GM18519 (cell line): ENCODE measurements around the gene FA2H.
"Not testable (repeated sequence)": the region's sequence is repeated elsewhere in the genome, so short reads cannot be mapped to it uniquely, and the experiment has no call there.

Source experiments
- ATAC-seq: cut with Tn5 transposase; IDR thresholded peaks from one replicate; pipeline ENCODE4 v1.9.1; 2021; ENCODE audit warnings: mild to moderate bottlenecking, moderate library complexity; ENCODE audit not compliant: unreplicated experiment, low FRiP score

Gene FA2H

GRCh38 chr16:74774223-74775139, at the start of gene FA2H:
Gene FA2H (minus strand): TSS chr16:74774820. CDS start chr16:74774755, 65 bp downstream.
- peak; percentile 64 for ATAC-seq

- no peak for ATAC-seq
Measured at GRCh38 chr16:74817851-74818250, 43.2 kb upstream of the FA2H start.

GRCh38 chr16:74813109-74813641, 38.6 kb upstream of the FA2H start:
- ATAC-seq = peak; percentile 84

- no peak for ATAC-seq
Measured at GRCh38 chr16:74811911-74812310, 37.3 kb upstream of the FA2H start.

DNA sequence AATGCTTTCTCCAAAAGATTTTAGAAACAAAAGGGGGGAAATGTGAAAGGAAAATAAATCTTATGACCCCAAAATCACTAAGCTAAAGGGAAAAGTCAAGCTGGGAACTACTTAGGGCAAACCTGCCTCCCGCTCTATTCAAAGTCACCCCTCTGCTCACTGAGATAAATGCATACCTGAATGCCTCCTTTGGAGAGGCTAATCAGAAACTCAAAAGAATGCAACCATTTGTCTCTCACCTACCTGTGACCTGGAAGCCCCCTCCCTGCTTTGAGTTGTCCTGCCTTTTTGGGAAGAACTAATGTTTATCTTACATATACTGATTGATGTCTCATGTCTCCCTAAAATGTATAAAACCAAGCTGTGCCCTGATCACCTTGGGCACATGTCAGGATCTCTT, 36.6 kb upstream of the FA2H start:
- ATAC-seq = not testable (repeated sequence)

DNA sequence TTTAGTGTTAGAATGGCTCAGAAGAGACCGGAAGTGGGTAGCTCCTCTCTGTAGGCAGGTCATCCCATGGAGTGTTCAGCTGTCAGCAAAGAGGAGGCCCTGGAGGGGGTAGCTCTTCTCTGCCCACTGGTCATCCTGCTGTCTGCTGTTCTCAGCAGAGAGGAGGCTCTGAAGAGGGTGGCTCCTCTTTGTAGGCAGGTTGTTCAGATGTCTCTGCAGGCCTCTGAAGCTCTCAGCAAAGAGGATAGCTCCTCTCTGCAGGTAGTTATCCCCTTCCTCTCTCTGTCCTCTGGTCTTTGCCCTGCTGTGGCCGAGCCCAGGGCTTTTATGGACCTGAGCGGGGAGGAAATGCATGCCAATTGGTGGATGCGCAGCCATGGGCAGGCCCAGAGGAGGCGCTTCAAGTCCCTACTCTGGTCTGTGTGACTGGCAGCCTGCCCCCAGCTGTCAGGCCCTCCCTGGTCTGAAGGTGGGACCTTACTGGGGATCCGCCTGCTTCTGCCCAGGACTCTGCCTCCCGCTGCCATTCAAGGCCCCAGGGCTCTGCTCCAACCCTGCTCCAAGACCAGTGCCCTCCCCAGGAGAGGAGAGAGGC, 32.5 kb upstream of the FA2H start:
- no peak for ATAC-seq

GRCh38 chr16:74800216-74800871, 25.7 kb upstream of the FA2H start:
- ATAC-seq = no peak

DNA sequence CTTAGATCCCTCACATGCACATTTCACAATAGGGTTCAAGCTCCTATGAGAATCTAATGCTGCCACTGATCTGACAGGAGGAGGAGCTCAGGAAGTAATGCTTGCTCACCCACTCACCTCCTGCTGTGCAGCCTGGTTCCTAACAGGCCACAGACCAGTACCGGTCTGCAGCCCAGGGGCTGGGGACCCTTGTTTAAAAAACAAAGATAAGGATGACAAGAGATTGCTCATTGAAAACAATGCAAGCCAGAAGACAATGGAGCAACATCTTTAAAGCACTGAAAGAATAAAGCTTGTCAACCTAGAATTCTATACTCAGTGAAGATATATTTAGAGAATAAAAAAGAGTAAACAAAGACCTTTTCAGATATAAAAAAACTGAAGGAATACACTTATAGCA, 22.8 kb upstream of the FA2H start:
- ATAC-seq = no peak

- no peak for ATAC-seq
Measured at GRCh38 chr16:74795104-74795503, 20.5 kb upstream of the FA2H start.

GRCh38 chr16:74794668-74795067, 20.0 kb upstream of the FA2H start:
- no peak for ATAC-seq

DNA sequence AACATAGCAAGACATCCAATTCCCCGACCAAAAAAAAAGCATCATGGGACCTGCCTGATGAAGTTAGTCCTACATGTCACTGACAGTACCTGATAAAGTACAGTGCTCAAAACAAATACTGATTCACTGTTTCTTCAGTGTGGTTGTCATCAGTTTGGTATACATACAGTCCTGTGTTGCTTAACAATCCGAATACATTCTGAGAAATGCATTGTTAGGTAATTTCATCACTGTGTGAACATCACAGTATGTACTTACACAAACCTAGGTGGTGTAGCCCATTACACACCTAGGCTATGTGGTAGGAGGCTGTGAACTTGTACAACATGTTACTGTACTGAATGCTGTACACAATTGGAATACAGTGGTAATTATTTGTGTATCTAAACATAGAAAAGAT, 19.0 kb upstream of the FA2H start:
- ATAC-seq = no peak

GRCh38 chr16:74792225-74792624, 17.6 kb upstream of the FA2H start:
- ATAC-seq = no peak

GRCh38 chr16:74791749-74792148, 17.1 kb upstream of the FA2H start:
- not testable (repeated sequence) for ATAC-seq

DNA sequence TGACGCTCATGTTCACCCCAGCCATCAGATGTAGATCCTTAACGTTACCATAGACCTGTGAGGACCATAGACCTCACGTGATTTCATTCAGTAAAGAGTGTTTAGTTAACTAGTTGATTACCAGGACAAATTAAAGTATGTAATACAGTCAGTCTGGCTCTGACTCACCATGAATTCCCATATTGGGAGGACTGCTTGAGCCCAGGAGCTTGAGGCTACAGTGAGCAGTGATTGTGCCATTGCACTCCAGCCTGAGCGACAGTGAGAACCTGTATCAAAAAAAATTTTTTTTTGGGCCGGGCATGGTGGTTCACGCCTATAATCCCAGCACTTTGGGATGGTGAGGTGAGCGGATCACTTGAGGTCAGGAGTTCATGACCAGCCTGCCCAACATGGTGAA, 13.5 kb upstream of the FA2H start:
- no peak for ATAC-seq

- ATAC-seq = no peak
Measured at GRCh38 chr16:74785031-74785430, 10.4 kb upstream of the FA2H start.

GRCh38 chr16:74778646-74779045, 4.0 kb upstream of the FA2H start:
- ATAC-seq = no peak

GRCh38 chr16:74776926-74777325, 2.3 kb upstream of the FA2H start:
- no peak for ATAC-seq

DNA sequence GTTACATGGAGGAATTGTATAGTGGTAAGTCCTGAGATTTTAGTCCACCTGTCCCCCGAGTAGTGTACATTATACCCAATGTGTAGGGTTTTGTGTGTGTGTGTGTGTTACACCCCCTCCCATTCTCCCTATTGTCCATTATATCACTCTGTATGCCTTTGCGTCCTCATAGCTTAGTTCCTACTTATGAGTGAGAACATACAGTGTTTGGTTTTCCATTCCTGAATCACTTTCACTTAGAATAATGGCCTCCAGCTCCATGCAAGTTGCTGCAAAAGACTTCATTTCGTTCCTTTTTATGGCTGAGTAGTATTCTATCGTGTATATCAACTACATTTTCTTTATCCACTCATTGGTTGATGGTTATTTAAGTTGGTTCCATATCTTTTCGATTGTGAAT, 635 bp upstream of the FA2H start:
- ATAC-seq = no peak

DNA sequence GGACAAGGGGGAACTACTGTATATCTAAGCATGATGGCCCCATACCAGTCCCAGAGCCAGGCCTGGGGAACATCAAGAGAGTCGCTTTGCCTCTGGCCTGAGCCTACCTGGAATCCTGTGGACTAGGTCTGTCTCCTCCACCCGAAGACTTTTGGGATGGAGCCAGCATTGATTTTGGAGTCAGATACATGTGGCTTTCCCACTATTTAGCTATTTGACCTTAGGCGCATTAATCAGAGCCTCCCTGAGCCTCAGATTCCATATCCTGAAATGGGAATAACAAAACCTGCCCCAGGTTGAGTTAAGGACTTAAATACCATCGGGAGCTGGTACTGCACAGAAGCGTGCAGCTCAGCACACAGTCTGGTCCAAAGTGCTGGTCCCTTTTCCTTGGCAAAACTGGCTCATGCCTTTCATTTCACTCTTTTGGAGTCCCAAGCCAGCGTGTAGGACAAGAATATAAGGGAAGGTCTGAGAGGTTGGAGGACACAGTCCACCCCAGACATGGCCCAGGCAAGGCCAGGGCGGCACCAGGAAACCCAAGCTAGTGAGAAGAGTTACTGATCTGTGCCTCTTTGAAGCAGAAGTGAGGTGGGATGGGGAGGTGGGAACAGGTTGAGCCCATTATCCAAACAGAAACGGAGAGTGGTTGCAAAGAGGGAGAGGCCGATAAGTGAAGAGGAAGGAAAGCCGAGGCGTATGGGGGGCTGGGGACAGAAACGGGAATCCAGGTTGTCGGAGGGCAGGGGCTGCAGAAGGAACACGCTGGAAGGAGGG, 986 bp downstream of the FA2H start:
- ATAC-seq = no peak

DNA sequence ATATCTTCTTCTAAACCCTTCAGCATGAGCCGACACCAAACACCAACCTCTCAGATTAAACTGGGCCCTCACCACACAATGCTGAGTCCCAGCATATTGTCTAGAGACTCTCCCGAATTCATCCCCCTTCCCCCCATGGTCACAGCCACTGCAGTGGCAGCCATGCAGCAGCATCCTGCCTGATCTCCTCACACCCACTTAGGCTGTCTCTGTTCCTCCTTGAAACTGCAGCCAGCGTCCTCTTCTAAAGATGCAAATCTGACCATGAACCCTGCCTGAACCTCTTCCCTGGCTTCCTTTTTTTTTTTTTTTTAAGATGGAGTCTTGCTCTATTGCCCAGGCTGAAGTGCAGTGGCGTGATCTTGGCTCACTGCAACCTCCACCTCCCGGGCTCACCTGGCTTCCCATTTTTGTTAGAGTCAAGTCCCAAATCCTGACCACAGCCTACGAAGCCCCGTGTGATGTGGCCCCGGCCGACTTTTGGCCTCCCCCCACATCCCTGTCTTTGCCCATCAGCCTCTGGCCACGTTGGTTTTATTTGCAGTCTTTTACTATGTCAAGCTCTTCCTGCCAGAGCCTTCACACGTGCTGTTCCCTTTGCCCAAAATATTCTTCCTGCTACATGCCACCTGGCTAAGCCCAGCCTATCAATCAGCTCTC, 2.8 kb downstream of the FA2H start:
- ATAC-seq = peak; percentile 54
